CD14-positive monocyte (primary cell): Measurements from ENCODE around the gene ABT1. TPM values are rescaled to one million over a fixed set of nuclear protein-coding genes. Genes with fewer than 3 reads are reported as not detected.

Source experiments
- DNase-seq, 3 donors: peaks; one replicate each; pipeline ENCODE4 v3.0.0-alpha.2; 2011 to 2022
- H2AFZ ChIP-seq: 2 replicates; pipeline ENCODE4 v1.6.0; 2012; ENCODE audit warnings: mild to moderate bottlenecking, low read depth, low read length, inconsistent platforms; ENCODE audit not compliant: insufficient read depth, poor library complexity, severe bottlenecking
- H3K27ac ChIP-seq, 2 donors: 1 replicate in 1 of 2; 2 replicates in 1 of 2; pipeline ENCODE4 v1.5.1; 2012 to 2013; ENCODE audit warnings: low read length in 2 of 2, control low read depth in 1 of 2, inconsistent platforms in 1 of 2, low read depth in 1 of 2, mild to moderate bottlenecking in 1 of 2
- H3K27me3 ChIP-seq, 2 donors: one replicate each; pipeline versions ENCODE4 v1.6.0 to v1.6.1; 2011 to 2013; ENCODE audit warnings: low read length in 2 of 2; ENCODE audit not compliant: control insufficient read depth in 2 of 2, insufficient read depth in 2 of 2
- H3K36me3 ChIP-seq, 2 donors: replicated peaks in 1 of 2; 1 replicate in 1 of 2; 2 replicates in 1 of 2; pipeline versions ENCODE4 v1.5.1 to v1.6.1; 2012 to 2013; ENCODE audit warnings: low read length in 2 of 2, control low read depth in 1 of 2, inconsistent platforms in 1 of 2, mild to moderate bottlenecking in 1 of 2; ENCODE audit not compliant: insufficient read depth in 2 of 2, control insufficient read depth in 1 of 2
- H3K4me1 ChIP-seq, 2 donors: 1 replicate in 1 of 2; 2 replicates in 1 of 2; pipeline versions ENCODE4 v1.5.1 to v1.6.1; 2012 to 2013; ENCODE audit warnings: low read length in 2 of 2, control low read depth in 1 of 2, inconsistent platforms in 1 of 2, mild to moderate bottlenecking in 1 of 2, moderate library complexity in 1 of 2; ENCODE audit not compliant: insufficient read depth in 2 of 2, control insufficient read depth in 1 of 2
- H3K4me2 ChIP-seq: replicated peaks from 2 replicates; pipeline ENCODE3; 2012; ENCODE audit warnings: low read length, moderate library complexity, mild to moderate bottlenecking; ENCODE audit not compliant: poor library complexity, severe bottlenecking; ENCODE audit errors: extremely low read depth
- H3K4me3 ChIP-seq, 3 experiments: fragments of 200-600 bp in 1 of 3; sonication (generic) in 1 of 3; replicated peaks in 1 of 3; 1 replicate in 2 of 3; 2 replicates in 1 of 3; pipeline ENCODE4 v1.5.1; 2011 to 2013; ENCODE audit warnings: low read length in 3 of 3, mild to moderate bottlenecking in 3 of 3, control low read depth in 2 of 3, low read depth in 2 of 3, inconsistent platforms in 1 of 3, moderate library complexity in 1 of 3
- H3K79me2 ChIP-seq: 2 replicates; pipeline ENCODE4 v1.6.0; 2012; ENCODE audit warnings: mild to moderate bottlenecking, control low read depth, inconsistent platforms, low read length, moderate library complexity; ENCODE audit not compliant: insufficient read depth
- H3K9ac ChIP-seq: 2 replicates; pipeline ENCODE4 v1.6.0; 2017; ENCODE audit warnings: low read length, mild to moderate bottlenecking; ENCODE audit not compliant: insufficient read depth, poor library complexity, severe bottlenecking
- H3K9me3 ChIP-seq, 2 donors: replicated peaks in 1 of 2; 1 replicate in 1 of 2; 2 replicates in 1 of 2; pipeline versions ENCODE4 v1.5.1 to v1.6.1; 2012 to 2013; ENCODE audit warnings: low read length in 2 of 2, control low read depth in 1 of 2; ENCODE audit not compliant: control insufficient read depth in 1 of 2, insufficient read depth in 1 of 2
- H4K20me1 ChIP-seq: 2 replicates; pipeline ENCODE4 v1.6.0; 2012; ENCODE audit warnings: mild to moderate bottlenecking, low read length, control low read depth, moderate library complexity; ENCODE audit not compliant: insufficient read depth
- H3K27ac Mint-ChIP-seq, 7 donors: one replicate each; pipeline ENCODE4 v1.8.0; 2020; ENCODE audit warnings: mild to moderate bottlenecking in 7 of 7, mixed read lengths in 7 of 7, moderate library complexity in 6 of 7, inconsistent platforms in 2 of 7
- H3K27me3 Mint-ChIP-seq, 3 donors: one replicate each; pipeline ENCODE4 v1.8.0; 2021 to 2022; ENCODE audit warnings: low read depth in 3 of 3, mild to moderate bottlenecking in 3 of 3, mixed read lengths in 3 of 3, moderate library complexity in 3 of 3, inconsistent platforms in 1 of 3
- H3K36me3 Mint-ChIP-seq, 2 donors: one replicate each; pipeline ENCODE4 v1.8.0; 2020; ENCODE audit warnings: mixed read lengths in 2 of 2, inconsistent platforms in 1 of 2, mild to moderate bottlenecking in 1 of 2
- H3K4me1 Mint-ChIP-seq: one replicate; pipeline ENCODE4 v1.8.0; 2020; ENCODE audit warnings: mild to moderate bottlenecking, mixed read lengths
- H3K4me3 Mint-ChIP-seq, 2 donors: one replicate each; pipeline ENCODE4 v1.8.0; 2020; ENCODE audit warnings: mild to moderate bottlenecking in 2 of 2, mixed read lengths in 2 of 2, moderate library complexity in 1 of 2
- H3K9me3 Mint-ChIP-seq, 7 donors: one replicate each; pipeline ENCODE4 v1.8.0; 2020 to 2022; ENCODE audit warnings: mixed read lengths in 7 of 7, mild to moderate bottlenecking in 6 of 7, moderate library complexity in 6 of 7, inconsistent platforms in 2 of 7
- CTCF ChIP-seq: fragments of 200-600 bp; IDR thresholded peaks from one replicate; pipeline ENCODE4 v1.8.0; 2022; ENCODE audit warnings: antibody characterized with exemption, mild to moderate bottlenecking
- WGBS: methylation state at CpG from one replicate; pipeline ENCODE4 v1.1.5; 2013; ENCODE audit warnings: missing lambda C conversion rate; ENCODE audit not compliant: insufficient coverage; 5-methylcytosine and 5-hydroxymethylcytosine counted together
- intact Hi-C, 2 donors: fragments of 100-400 bp; cut with micrococcal nuclease; formaldehyde crosslinking; loops; one replicate each; pipeline versions ENCODE4 v1.15.0 to v1.15.1; 2023
- polyA plus RNA-seq, 3 donors: library from polyadenylated mRNA; depleted of rRNA in 1 of 3; unstranded in 2 of 3; stranded (reverse) in 1 of 3; fragments of 300-500 nt in 2 of 3; fragments of >200 nt in 1 of 3; fragmentation: Illumina TruSeq in 2 of 3; gene quantifications; 1 replicate in 2 of 3; 2 replicates in 1 of 3; pipeline ENCODE4 v1.2.3, GENCODE V29; 2012 to 2021

The ABT1 gene
- polyA plus RNA-seq, 3 donors: 11.6 to 40.6 (median 31.7) TPM

DNA sequence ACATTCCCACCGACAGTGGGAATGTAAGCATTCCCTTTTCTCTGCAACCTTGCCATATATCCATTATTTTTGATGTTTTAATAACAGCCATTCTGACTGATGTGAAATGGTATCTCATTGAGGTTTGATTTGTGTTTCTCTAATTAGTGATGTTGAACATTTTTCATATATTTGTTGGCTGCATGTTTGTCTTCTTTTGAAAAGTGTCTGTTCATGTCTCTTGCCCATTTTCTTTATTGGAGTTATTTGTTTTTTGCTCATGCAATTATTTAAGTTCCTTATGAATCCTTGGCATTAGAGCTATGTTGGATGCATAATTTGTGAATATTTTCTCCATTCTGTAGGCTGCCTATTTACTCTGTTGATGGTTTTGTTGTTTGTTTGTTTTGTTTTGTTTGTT, 18.0 kb upstream of the ABT1 start:
- no CpG with 5 or more reads among the region's 1 CpG for WGBS
- intact Hi-C loops: loop anchor here in 1 of 2 donors (10.0 kb wide), 1 partner anchor 404 kb away; no protein-coding TSS in a partner anchor
- Histone ChIP-seq H3K36me3 (no peaks in the 10 kb centered on the region), H3K9me3 (no peaks in the 10 kb centered on the region), H3K4me2 (no peak overlapping the region), H3K27me3 (peaks cover 0 to 8% of the 10 kb centered on the region in 2 donors), H3K9ac (no peak overlapping the region), H3K4me1 (peaks cover 13 to 17% of the 10 kb centered on the region in 2 donors), H3K27ac (no peak overlapping the region), H3K79me2 (no peaks in the 10 kb centered on the region), H3K4me3 (no peak overlapping the region), H2AFZ (no peak overlapping the region), H4K20me1 (no peaks in the 10 kb centered on the region)
- Mint-ChIP-seq H3K27ac (no peak overlapping the region), H3K27me3 (peaks cover 7 to 17% (median 15%) of the 10 kb centered on the region in 3 donors), H3K9me3 (peaks cover 2 to 12% (median 10%) of the 10 kb centered on the region in 7 donors), H3K4me1 (peaks cover 15% of the 10 kb centered on the region), H3K4me3 (no peak overlapping the region), H3K36me3 (no peaks in the 10 kb centered on the region)
- no peak for DNase-seq
- TF ChIP-seq CTCF: no peak

DNA sequence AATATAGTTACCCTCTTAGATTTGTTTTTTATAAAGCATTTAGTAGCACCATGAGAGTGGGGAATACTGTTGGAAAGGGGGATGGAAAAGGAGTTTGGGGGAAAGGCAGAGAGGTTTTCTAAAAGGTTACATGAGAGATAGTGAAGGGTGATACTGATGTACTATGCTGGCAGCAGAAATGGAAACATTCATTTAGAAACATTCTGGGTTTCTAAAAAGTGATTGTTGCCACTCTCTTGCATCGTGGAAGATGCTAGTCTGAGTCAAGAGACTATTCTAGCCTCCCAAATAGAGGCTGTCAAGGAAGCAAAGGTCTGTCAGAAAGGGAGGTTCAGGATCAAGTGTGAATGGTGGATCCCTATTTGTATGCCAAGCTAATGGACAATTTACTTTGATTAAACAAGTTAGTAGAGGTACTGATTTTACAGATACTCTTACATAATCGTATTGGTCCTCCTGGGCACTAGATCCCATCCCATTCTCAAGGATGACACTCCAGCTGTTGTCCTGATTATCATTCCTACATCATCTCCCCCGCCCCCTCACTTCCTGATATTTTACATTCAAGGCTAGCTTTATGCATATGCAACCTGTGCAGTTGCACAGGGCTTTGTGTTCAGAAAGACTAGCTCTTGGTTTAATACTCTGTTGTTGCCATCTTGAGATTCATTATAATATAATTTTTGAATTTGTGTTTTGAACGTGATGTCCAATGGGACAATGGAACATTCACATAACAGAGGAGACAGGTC, 15.4 kb upstream of the ABT1 start:
- DNase-seq: no peak
- no peak overlapping the region for H2AFZ ChIP-seq
- no peak overlapping the region for H3K4me2 ChIP-seq
- Mint-ChIP-seq H3K27ac (peak overlapping the region in 1 of 7 donors; percentile 50), H3K36me3 (no peaks in the 10 kb centered on the region), H3K4me1 (peaks cover 13% of the 10 kb centered on the region), H3K27me3 (peaks cover 16 to 31% (median 21%) of the 10 kb centered on the region in 3 donors), H3K9me3 (peaks cover 2 to 12% (median 10%) of the 10 kb centered on the region in 7 donors), H3K4me3 (no peak overlapping the region)
- H3K4me3 ChIP-seq: no peak overlapping the region
- no peak for TF ChIP-seq CTCF
- H3K27ac ChIP-seq: no peak overlapping the region
- 82% methylated on average over 1 of the region's 4 CpGs for WGBS
- H3K9me3 ChIP-seq: no peaks in the 10 kb centered on the region
- intact Hi-C loops: no loop called here
- H3K36me3 ChIP-seq: no peaks in the 10 kb centered on the region
- no peaks in the 10 kb centered on the region for H3K79me2 ChIP-seq
- H3K4me1 ChIP-seq: peaks cover 9 to 13% of the 10 kb centered on the region in 2 donors
- H3K9ac ChIP-seq: no peak overlapping the region
- no peaks in the 10 kb centered on the region for H4K20me1 ChIP-seq
- peaks cover 11 to 15% of the 10 kb centered on the region in 2 donors for H3K27me3 ChIP-seq
